Measurements from ENCODE around the gene ZNF304. TPM values are rescaled to one million over a fixed set of nuclear protein-coding genes. Genes with fewer than 3 reads are reported as not detected.

Gene ZNF304
- total and polyA plus RNA-seq, 2 of the 13 experiments (the other 11 are each of a cell fraction or from before 2014, with no cell fraction given): 3.4 to 8.0 TPM

DNA sequence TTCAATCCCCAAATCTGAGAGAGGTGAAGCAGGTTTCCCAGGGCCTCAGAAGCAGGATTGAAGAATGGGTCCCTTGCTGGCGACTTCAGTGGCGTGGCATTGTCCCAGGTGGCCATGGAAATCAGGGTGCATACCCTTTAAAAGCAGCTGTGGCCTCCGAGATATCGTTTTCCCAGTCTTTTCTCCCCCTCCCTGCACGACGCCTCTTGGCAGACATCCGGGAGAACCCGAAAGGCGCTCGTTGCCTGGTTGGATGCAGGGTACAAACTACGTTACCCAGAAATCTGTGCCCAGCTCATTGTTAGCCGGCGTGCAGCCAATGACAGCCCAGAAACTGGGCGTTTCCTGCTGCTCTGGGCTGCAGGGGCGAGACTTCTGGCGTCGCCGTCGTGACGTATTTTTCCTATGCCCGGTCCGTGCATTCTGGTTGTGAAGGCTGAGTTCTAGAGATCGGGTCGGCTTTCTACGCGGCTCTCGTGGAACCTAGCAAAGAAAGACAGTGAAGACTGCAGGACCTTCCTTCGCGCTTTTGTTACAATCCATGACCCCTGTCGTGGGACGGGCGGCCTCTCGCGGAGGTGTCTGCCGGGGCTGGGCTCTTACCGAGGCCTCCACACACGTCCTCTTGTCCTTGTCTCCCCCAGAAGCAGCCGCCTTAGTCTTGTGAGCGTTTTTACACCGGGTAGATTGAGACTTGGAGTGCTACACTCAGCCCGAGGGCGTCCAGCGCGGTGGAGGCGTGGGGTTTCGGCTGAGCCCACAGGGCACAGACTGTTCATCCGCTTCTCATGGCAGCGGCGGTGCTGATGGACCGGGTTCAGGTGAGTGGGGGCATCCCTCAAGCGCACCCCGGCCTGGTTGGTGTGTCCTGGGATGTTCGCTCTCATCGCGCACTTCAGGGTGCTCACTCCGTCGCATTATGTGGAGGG lies at the start of gene ZNF304 (continued):
- TF ChIP-seq, protein P1, sequence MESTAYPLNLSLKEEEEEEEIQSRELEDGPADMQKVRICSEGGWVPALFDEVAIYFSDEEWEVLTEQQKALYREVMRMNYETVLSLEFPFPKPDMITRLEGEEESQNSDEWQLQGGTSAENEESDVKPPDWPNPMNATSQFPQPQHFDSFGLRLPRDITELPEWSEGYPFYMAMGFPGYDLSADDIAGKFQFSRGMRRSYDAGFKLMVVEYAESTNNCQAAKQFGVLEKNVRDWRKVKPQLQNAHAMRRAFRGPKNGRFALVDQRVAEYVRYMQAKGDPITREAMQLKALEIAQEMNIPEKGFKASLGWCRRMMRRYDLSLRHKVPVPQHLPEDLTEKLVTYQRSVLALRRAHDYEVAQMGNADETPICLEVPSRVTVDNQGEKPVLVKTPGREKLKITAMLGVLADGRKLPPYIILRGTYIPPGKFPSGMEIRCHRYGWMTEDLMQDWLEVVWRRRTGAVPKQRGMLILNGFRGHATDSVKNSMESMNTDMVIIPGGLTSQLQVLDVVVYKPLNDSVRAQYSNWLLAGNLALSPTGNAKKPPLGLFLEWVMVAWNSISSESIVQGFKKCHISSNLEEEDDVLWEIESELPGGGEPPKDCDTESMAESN (CRISPR knock-in tag; conservative IDR thresholded peaks at IDR 0.05): no peak
- TF ChIP-seq ZNF460 (CRISPR knock-in tag; IDR thresholded peaks at IDR 0.05; ENCODE audit: borderline replicate concordance) (no peak), KDM5B (CRISPR knock-in tag; IDR thresholded peaks at IDR 0.05; ENCODE audit: borderline replicate concordance) (peak; percentile 31; the same call in 1 of the 2 replicates), ZNF430 (CRISPR knock-in tag; IDR thresholded peaks at IDR 0.05) (no peak), MEIS2 (CRISPR knock-in tag; IDR thresholded peaks at IDR 0.05) (no peak), ZNF552 (CRISPR knock-in tag; IDR thresholded peaks at IDR 0.05; ENCODE audit: borderline replicate concordance) (no peak), HNRNPUL1 (IDR thresholded peaks at IDR 0.05; ENCODE audit: low read depth, low read length) (no peak)
- TF ChIP-seq, protein P2, sequence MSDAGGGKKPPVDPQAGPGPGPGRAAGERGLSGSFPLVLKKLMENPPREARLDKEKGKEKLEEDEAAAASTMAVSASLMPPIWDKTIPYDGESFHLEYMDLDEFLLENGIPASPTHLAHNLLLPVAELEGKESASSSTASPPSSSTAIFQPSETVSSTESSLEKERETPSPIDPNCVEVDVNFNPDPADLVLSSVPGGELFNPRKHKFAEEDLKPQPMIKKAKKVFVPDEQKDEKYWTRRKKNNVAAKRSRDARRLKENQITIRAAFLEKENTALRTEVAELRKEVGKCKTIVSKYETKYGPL (CRISPR knock-in tag; IDR thresholded peaks at IDR 0.05): no peak
- TF ChIP-seq, protein P3, sequence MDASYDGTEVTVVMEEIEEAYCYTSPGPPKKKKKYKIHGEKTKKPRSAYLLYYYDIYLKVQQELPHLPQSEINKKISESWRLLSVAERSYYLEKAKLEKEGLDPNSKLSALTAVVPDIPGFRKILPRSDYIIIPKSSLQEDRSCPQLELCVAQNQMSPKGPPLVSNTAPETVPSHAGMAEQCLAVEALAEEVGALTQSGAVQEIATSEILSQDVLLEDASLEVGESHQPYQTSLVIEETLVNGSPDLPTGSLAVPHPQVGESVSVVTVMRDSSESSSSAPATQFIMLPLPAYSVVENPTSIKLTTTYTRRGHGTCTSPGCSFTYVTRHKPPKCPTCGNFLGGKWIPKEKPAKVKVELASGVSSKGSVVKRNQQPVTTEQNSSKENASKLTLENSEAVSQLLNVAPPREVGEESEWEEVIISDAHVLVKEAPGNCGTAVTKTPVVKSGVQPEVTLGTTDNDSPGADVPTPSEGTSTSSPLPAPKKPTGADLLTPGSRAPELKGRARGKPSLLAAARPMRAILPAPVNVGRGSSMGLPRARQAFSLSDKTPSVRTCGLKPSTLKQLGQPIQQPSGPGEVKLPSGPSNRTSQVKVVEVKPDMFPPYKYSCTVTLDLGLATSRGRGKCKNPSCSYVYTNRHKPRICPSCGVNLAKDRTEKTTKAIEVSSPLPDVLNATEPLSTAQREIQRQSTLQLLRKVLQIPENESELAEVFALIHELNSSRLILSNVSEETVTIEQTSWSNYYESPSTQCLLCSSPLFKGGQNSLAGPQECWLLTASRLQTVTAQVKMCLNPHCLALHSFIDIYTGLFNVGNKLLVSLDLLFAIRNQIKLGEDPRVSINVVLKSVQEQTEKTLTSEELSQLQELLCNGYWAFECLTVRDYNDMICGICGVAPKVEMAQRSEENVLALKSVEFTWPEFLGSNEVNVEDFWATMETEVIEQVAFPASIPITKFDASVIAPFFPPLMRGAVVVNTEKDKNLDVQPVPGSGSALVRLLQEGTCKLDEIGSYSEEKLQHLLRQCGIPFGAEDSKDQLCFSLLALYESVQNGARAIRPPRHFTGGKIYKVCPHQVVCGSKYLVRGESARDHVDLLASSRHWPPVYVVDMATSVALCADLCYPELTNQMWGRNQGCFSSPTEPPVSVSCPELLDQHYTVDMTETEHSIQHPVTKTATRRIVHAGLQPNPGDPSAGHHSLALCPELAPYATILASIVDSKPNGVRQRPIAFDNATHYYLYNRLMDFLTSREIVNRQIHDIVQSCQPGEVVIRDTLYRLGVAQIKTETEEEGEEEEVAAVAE (CRISPR knock-in tag; IDR thresholded peaks at IDR 0.05; ENCODE audit: borderline replicate concordance): peak; percentile 93; the same call in 1 of the 2 replicates
- TF ChIP-seq, protein P4, sequence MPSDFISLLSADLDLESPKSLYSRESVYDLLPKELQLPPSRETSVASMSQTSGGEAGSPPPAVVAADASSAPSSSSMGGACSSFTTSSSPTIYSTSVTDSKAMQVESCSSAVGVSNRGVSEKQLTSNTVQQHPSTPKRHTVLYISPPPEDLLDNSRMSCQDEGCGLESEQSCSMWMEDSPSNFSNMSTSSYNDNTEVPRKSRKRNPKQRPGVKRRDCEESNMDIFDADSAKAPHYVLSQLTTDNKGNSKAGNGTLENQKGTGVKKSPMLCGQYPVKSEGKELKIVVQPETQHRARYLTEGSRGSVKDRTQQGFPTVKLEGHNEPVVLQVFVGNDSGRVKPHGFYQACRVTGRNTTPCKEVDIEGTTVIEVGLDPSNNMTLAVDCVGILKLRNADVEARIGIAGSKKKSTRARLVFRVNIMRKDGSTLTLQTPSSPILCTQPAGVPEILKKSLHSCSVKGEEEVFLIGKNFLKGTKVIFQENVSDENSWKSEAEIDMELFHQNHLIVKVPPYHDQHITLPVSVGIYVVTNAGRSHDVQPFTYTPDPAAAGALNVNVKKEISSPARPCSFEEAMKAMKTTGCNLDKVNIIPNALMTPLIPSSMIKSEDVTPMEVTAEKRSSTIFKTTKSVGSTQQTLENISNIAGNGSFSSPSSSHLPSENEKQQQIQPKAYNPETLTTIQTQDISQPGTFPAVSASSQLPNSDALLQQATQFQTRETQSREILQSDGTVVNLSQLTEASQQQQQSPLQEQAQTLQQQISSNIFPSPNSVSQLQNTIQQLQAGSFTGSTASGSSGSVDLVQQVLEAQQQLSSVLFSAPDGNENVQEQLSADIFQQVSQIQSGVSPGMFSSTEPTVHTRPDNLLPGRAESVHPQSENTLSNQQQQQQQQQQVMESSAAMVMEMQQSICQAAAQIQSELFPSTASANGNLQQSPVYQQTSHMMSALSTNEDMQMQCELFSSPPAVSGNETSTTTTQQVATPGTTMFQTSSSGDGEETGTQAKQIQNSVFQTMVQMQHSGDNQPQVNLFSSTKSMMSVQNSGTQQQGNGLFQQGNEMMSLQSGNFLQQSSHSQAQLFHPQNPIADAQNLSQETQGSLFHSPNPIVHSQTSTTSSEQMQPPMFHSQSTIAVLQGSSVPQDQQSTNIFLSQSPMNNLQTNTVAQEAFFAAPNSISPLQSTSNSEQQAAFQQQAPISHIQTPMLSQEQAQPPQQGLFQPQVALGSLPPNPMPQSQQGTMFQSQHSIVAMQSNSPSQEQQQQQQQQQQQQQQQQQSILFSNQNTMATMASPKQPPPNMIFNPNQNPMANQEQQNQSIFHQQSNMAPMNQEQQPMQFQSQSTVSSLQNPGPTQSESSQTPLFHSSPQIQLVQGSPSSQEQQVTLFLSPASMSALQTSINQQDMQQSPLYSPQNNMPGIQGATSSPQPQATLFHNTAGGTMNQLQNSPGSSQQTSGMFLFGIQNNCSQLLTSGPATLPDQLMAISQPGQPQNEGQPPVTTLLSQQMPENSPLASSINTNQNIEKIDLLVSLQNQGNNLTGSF (CRISPR knock-in tag; IDR thresholded peaks at IDR 0.05): no peak
- TF ChIP-seq, protein P5, sequence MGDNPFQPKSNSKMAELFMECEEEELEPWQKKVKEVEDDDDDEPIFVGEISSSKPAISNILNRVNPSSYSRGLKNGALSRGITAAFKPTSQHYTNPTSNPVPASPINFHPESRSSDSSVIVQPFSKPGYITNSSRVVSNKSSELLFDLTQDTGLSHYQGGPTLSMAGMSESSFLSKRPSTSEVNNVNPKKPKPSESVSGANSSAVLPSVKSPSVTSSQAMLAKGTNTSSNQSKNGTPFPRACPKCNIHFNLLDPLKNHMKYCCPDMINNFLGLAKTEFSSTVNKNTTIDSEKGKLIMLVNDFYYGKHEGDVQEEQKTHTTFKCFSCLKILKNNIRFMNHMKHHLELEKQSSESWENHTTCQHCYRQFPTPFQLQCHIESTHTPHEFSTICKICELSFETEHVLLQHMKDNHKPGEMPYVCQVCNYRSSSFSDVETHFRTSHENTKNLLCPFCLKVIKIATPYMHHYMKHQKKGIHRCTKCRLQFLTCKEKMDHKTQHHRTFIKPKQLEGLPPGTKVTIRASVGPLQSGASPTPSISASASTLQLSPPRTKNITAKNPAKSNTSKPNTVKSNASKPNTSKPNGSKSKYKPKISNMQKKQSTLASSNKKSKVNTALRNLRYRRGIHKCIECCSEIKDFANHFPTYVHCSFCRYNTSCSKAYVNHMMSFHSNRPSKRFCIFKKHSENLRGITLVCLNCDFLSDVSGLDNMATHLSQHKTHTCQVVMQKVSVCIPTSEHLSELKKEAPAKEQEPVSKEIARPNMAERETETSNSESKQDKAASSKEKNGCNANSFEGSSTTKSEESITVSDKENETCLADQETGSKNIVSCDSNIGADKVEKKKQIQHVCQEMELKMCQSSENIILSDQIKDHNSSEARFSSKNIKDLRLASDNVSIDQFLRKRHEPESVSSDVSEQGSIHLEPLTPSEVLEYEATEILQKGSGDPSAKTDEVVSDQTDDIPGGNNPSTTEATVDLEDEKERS (CRISPR knock-in tag; IDR thresholded peaks at IDR 0.05): no peak

Measured in HepG2 (cell line).